Liver (tissue), 9 donors: ENCODE measurements around the gene AMBRA1. TPM values are rescaled to one million over a fixed set of nuclear protein-coding genes. Genes with fewer than 3 reads are reported as not detected.

Experiments used
- DNase-seq: peaks from one replicate; pipeline ENCODE4 v3.0.0-alpha.2; 2017; ENCODE audit warnings: low spot score
- H3K27ac ChIP-seq, 2 donors: one replicate each; pipeline ENCODE4 v1.7.0; 2013; ENCODE audit warnings: inconsistent platforms in 2 of 2, low read length in 2 of 2, control low read depth in 1 of 2, low read depth in 1 of 2, mild to moderate bottlenecking in 1 of 2
- H3K27me3 ChIP-seq, 4 donors: one replicate each; pipeline versions ENCODE4 v1.6.1 to v1.7.0; 2013; ENCODE audit warnings: low read length in 3 of 4, inconsistent platforms in 1 of 4, mild to moderate bottlenecking in 1 of 4, moderate library complexity in 1 of 4; ENCODE audit not compliant: control insufficient read depth in 4 of 4, insufficient read depth in 4 of 4
- H3K36me3 ChIP-seq, 4 donors: one replicate each; pipeline versions ENCODE4 v1.6.1 to v1.7.0; 2013; ENCODE audit warnings: low read length in 3 of 4, mild to moderate bottlenecking in 3 of 4, low read depth in 1 of 4, moderate library complexity in 1 of 4; ENCODE audit not compliant: control insufficient read depth in 4 of 4, insufficient read depth in 3 of 4
- H3K4me1 ChIP-seq, 4 donors: one replicate each; pipeline versions ENCODE4 v1.6.1 to v1.7.0; 2013; ENCODE audit warnings: low read length in 3 of 4, mild to moderate bottlenecking in 3 of 4, moderate library complexity in 1 of 4; ENCODE audit not compliant: control insufficient read depth in 4 of 4, insufficient read depth in 4 of 4
- H3K4me3 ChIP-seq, 3 donors: one replicate each; pipeline versions ENCODE4 v1.6.1 to v1.7.0; 2013; ENCODE audit warnings: low read length in 3 of 3, control low read depth in 1 of 3, low read depth in 1 of 3, mild to moderate bottlenecking in 1 of 3
- H3K9ac ChIP-seq, 2 donors: one replicate each; pipeline ENCODE4 v1.7.0; 2013; ENCODE audit warnings: low read length in 2 of 2, mild to moderate bottlenecking in 2 of 2, moderate library complexity in 2 of 2, control low read depth in 1 of 2, low read depth in 1 of 2
- H3K9me3 ChIP-seq, 4 donors: one replicate each; pipeline versions ENCODE4 v1.6.1 to v1.7.0; 2013; ENCODE audit warnings: low read length in 3 of 4; ENCODE audit not compliant: control insufficient read depth in 4 of 4
- ATF3 ChIP-seq: IDR thresholded peaks from 2 replicates; pipeline ENCODE4 v1.6.1; 2016; ENCODE audit warnings: antibody characterized with exemption
- EGR1 ChIP-seq, 2 donors: IDR thresholded peaks; 2 replicates each; pipeline ENCODE4 v1.6.1; 2016 to 2018; ENCODE audit warnings: antibody characterized with exemption in 2 of 2, low read depth in 2 of 2
- FOXA1 ChIP-seq: IDR thresholded peaks from 2 replicates; pipeline ENCODE4 v1.6.1; 2016; ENCODE audit warnings: antibody characterized with exemption
- FOXA2 ChIP-seq: IDR thresholded peaks from 2 replicates; pipeline ENCODE4 v1.6.1; 2016; ENCODE audit warnings: antibody characterized with exemption
- GABPA ChIP-seq, 2 donors: IDR thresholded peaks in 1 of 2; conservative IDR thresholded peaks in 1 of 2; 2 replicates each; pipeline ENCODE4 v1.6.1; 2016; ENCODE audit warnings: antibody characterized with exemption in 2 of 2, mild to moderate bottlenecking in 1 of 2, moderate library complexity in 1 of 2
- HNF4A ChIP-seq, 2 donors: conservative IDR thresholded peaks; 2 replicates each; pipeline ENCODE4 v1.6.1; 2016; ENCODE audit warnings: antibody characterized with exemption in 2 of 2, mild to moderate bottlenecking in 2 of 2
- HNF4G ChIP-seq: IDR thresholded peaks from 2 replicates; pipeline ENCODE4 v1.6.1; 2016; ENCODE audit warnings: antibody characterized with exemption
- JUND ChIP-seq, 2 donors: IDR thresholded peaks; 2 replicates each; pipeline ENCODE4 v1.6.1; 2016; ENCODE audit warnings: antibody characterized with exemption in 2 of 2
- MAX ChIP-seq: IDR thresholded peaks from 2 replicates; pipeline ENCODE4 v1.6.1; 2016; ENCODE audit warnings: antibody characterized with exemption
- NR2F2 ChIP-seq: IDR thresholded peaks from 2 replicates; pipeline ENCODE4 v1.6.1; 2016; ENCODE audit warnings: antibody characterized with exemption
- RAD21 ChIP-seq, 2 donors: IDR thresholded peaks; 2 replicates each; pipeline ENCODE4 v1.6.1; 2016; ENCODE audit warnings: antibody characterized with exemption in 2 of 2, mild to moderate bottlenecking in 2 of 2
- RXRA ChIP-seq, 2 donors: IDR thresholded peaks; 2 replicates each; pipeline ENCODE4 v1.6.1; 2017 to 2018; ENCODE audit warnings: antibody characterized with exemption in 2 of 2, mild to moderate bottlenecking in 1 of 2
- SP1 ChIP-seq: IDR thresholded peaks from 2 replicates; pipeline ENCODE4 v1.6.1; 2018; ENCODE audit warnings: antibody characterized with exemption, mild to moderate bottlenecking
- TAF1 ChIP-seq: conservative IDR thresholded peaks from 2 replicates; pipeline ENCODE4 v1.6.1; 2016; ENCODE audit warnings: antibody characterized with exemption, mild to moderate bottlenecking
- YY1 ChIP-seq: IDR thresholded peaks from 2 replicates; pipeline ENCODE4 v1.6.1; 2016; ENCODE audit warnings: antibody characterized with exemption, mild to moderate bottlenecking
- ZBTB33 ChIP-seq: IDR thresholded peaks from 2 replicates; pipeline ENCODE4 v1.6.1; 2016; ENCODE audit warnings: antibody characterized with exemption
- WGBS: extraction: QIAGEN DNeasy Blood & Tissue Kit; methylation state at CpG from one replicate; pipeline ENCODE4 v1.1.7; 2013; 5-methylcytosine and 5-hydroxymethylcytosine counted together
- polyA plus RNA-seq, 2 donors: library from polyadenylated mRNA; stranded (reverse) in 1 of 2; unstranded in 1 of 2; fragments of 200-250 nt in 1 of 2; fragments of >200 nt in 1 of 2; fragmentation: Nextera tagmentation in 1 of 2; extraction: Ambion mirVana in 1 of 2; gene quantifications; one replicate each; pipeline versions ENCODE4 v1.2.1 to v1.2.3, GENCODE V29; 2013 to 2015
- total RNA-seq, 2 donors: library from RNA; depleted of rRNA; stranded (reverse); fragments of >200 nt; gene quantifications; one replicate each; pipeline ENCODE4 v1.2.3, GENCODE V29; 2014
- TF ChIP-seq, protein P1 (sequence below): IDR thresholded peaks from 2 replicates; pipeline ENCODE4 v1.6.1; 2016; ENCODE audit warnings: antibody characterized with exemption, mild to moderate bottlenecking
- donor health status: healthy.
- donor health status: healthy.
- donor health status: healthy.
- donor health status: healthy.
- donor health status: healthy.

The AMBRA1 gene
- total and polyA plus RNA-seq, 4 donors = 3.7 to 25.7 (median 15.1) TPM

DNA sequence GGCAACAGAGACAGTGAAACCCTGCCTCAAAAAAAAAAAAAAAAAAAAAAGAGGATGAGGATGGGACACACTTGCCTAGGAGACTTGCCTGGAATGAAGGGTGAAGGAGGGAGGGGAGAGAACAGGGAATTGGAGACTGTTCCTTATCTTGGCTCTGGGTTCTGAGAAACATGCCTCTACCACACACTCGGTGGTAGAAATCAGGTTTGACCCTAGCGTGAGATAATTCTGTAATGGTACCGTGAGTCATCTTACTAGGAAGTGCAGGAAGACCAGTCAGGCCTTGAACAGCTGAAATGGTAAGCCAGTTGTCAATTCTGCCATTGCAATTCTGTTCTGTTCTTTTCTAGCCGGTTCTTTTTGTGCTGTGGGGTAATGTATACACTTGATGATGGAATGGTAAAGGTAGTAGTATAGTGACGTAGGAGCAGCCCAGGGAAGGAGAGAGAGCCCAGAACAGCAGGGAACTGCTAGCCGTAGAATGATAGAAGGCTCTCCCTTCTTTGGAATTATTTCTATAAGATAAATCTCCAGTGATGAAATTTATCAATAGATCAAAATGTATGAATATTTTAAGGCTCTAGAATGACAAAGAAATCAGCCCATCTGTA, 3.9 kb upstream of the AMBRA1 start:
- H3K27ac ChIP-seq = no peak overlapping the region
- no peak for DNase-seq
- H3K27me3 ChIP-seq = no peaks in the 10 kb centered on the region
- 87% methylated on average over 6 of the region's 6 CpGs for WGBS
- H3K4me1 ChIP-seq = peaks cover 1 to 19% (median 8%) of the 10 kb centered on the region in 4 donors
- H3K9me3 ChIP-seq = no peaks in the 10 kb centered on the region
- H3K36me3 ChIP-seq = no peaks in the 10 kb centered on the region
- H3K9ac ChIP-seq = no peak overlapping the region
- H3K4me3 ChIP-seq = no peak overlapping the region
- TF ChIP-seq RAD21 (IDR thresholded peaks at IDR 0.05) (no peak), NR2F2 (no peak), TAF1 (no peak), SP1 (no peak), EGR1 (IDR thresholded peaks at IDR 0.05; ENCODE audit: low read depth in 2 of 2) (no peak)

DNA sequence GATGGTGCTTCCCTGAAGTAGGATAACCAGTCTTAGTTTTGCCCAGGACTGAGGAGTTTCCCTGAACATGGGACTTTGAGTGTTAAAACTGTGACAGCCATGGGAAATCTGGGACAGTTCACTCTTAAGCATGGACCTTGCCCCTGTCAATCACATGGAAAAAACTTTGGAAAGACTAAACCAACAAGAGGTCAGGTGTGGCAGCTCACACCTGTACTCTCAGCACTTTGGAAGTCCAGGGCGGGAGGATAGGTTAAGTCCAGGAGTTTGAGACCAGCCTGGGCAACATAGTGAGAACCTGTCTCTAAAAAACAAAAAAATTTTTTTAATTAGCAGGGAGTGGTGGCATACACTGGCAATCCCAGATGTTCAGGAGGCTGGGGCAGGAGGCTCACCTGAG, 3.3 kb upstream of the AMBRA1 start:
- Histone ChIP-seq H3K4me1 (peaks cover 1 to 24% (median 12%) of the 10 kb centered on the region in 4 donors), H3K36me3 (no peaks in the 10 kb centered on the region), H3K27me3 (no peaks in the 10 kb centered on the region), H3K9me3 (no peaks in the 10 kb centered on the region), H3K27ac (no peak overlapping the region), H3K9ac (no peak overlapping the region), H3K4me3 (no peak overlapping the region)
- WGBS = 39% methylated on average over 1 of the region's 1 CpG
- DNase-seq = no peak
- TF ChIP-seq FOXA2 (no peak), GABPA (IDR thresholded peaks at IDR 0.05 in 1 of 2, conservative IDR thresholded peaks at IDR 0.05 in 1 of 2) (no peak), HNF4A (conservative IDR thresholded peaks at IDR 0.05) (peak; percentile 61 to 88), JUND (IDR thresholded peaks at IDR 0.05) (no peak), SP1 (peak; percentile 44), RXRA (IDR thresholded peaks at IDR 0.05) (peak; percentile 22 to 49), RAD21 (IDR thresholded peaks at IDR 0.05) (peak in 1 of 2 donors; percentile 17), FOXA1 (no peak), HNF4G (peak; percentile 79), YY1 (no peak)

- Histone ChIP-seq H3K4me1 (peaks cover 6 to 40% (median 23%) of the 10 kb centered on the region in 4 donors), H3K9me3 (no peaks in the 10 kb centered on the region), H3K9ac (no peak overlapping the region), H3K4me3 (no peak overlapping the region), H3K27ac (peak overlapping the region in 1 of 2 donors; percentile 53), H3K36me3 (no peaks in the 10 kb centered on the region), H3K27me3 (no peaks in the 10 kb centered on the region)
- TF ChIP-seq ATF3 (no peak), RAD21 (IDR thresholded peaks at IDR 0.05) (no peak), TAF1 (no peak)
- WGBS = 95% methylated on average over 10 of the region's 10 CpGs
- no peak for DNase-seq
Measured at GRCh38 chr11:46594785-46595184, 962 bp upstream of the AMBRA1 start.

DNA sequence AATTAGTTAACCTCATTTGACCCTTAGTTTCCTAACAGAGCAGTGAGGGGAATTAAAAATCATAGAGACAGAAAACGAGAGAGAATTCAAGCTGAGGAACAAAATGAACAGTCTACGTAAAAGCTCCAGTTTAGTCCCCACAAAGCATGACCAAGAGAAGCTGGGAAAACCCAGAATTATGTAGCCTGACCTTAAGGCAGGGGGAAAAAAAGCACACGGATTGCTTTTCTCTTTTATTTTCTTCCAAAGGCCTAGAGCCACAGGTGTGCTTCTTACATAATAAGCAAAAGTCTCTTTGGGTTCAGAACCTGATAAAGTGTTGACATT, 514 bp upstream of the AMBRA1 start:
- H3K9me3 ChIP-seq = no peaks in the 10 kb centered on the region
- peak overlapping the region; percentile 7 to 70 for H3K9ac ChIP-seq
- H3K36me3 ChIP-seq = no peaks in the 10 kb centered on the region
- H3K27ac ChIP-seq = peak overlapping the region; percentile 43 to 53
- no peaks in the 10 kb centered on the region for H3K27me3 ChIP-seq
- no peak for DNase-seq
- no peak for TF ChIP-seq FOXA2
- TF ChIP-seq, protein P1, sequence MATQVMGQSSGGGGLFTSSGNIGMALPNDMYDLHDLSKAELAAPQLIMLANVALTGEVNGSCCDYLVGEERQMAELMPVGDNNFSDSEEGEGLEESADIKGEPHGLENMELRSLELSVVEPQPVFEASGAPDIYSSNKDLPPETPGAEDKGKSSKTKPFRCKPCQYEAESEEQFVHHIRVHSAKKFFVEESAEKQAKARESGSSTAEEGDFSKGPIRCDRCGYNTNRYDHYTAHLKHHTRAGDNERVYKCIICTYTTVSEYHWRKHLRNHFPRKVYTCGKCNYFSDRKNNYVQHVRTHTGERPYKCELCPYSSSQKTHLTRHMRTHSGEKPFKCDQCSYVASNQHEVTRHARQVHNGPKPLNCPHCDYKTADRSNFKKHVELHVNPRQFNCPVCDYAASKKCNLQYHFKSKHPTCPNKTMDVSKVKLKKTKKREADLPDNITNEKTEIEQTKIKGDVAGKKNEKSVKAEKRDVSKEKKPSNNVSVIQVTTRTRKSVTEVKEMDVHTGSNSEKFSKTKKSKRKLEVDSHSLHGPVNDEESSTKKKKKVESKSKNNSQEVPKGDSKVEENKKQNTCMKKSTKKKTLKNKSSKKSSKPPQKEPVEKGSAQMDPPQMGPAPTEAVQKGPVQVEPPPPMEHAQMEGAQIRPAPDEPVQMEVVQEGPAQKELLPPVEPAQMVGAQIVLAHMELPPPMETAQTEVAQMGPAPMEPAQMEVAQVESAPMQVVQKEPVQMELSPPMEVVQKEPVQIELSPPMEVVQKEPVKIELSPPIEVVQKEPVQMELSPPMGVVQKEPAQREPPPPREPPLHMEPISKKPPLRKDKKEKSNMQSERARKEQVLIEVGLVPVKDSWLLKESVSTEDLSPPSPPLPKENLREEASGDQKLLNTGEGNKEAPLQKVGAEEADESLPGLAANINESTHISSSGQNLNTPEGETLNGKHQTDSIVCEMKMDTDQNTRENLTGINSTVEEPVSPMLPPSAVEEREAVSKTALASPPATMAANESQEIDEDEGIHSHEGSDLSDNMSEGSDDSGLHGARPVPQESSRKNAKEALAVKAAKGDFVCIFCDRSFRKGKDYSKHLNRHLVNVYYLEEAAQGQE = no peak
- TF ChIP-seq NR2F2 = no peak
- TF ChIP-seq ZBTB33 = no peak
- no peak for TF ChIP-seq MAX
- TF ChIP-seq FOXA1 = no peak
- no peak for TF ChIP-seq RAD21 (IDR thresholded peaks at IDR 0.05)
- TF ChIP-seq JUND (IDR thresholded peaks at IDR 0.05) = no peak
- no peak for TF ChIP-seq YY1
- WGBS = 24% methylated on average over 3 of the region's 3 CpGs
- peak overlapping the region; percentile 84 to 96 (median 90) for H3K4me3 ChIP-seq
- peaks cover 6 to 40% (median 23%) of the 10 kb centered on the region in 4 donors for H3K4me1 ChIP-seq
